ENCODE measurements around the gene MORC2. TPM values are rescaled to one million over a fixed set of nuclear protein-coding genes. Genes with fewer than 3 reads are reported as not detected.
A peak's percentile ranks its signal among the peaks of the same experiment; 100 is the strongest.

MORC2 gene
- total and polyA plus RNA-seq, 9 of the 15 experiments (the other 6 are each of a cell fraction or from before 2014, with no cell fraction given) = 3.3 to 34.7 (median 16.7) TPM

DNA sequence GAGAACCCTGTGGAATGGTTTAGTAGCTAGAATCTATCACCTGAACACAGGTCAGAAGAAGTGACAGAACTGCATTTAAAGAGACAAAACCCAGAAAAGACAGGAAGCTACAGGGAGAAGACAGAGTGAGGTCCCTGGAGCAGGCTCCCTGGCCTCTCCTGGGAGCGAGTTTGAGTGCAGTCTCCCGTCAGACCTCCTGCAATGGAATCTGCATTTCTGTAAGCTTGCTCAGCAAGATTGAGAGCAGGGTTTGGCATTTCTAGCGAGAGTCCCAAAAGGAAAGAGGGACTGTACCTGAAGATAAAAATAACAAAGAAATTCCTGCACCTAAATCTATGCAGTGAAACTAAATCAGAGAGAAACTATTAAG lies 74.2 kb downstream of the MORC2 start:
- H3K27ac ChIP-seq (ENCODE audit: extremely low read depth, low read depth, low read length) = no peak overlapping the region
- no peaks in the 10 kb centered on the region for H4K20me1 ChIP-seq (replicated peaks; ENCODE audit: control insufficient read depth, insufficient read depth, low read length)
- no peak overlapping the region for H3K4me2 ChIP-seq (ENCODE audit: insufficient read depth, low read length)
- TF ChIP-seq SAFB (IDR thresholded peaks at IDR 0.05; ENCODE audit: borderline replicate concordance, low read depth, low read length) (no peak), MYC (IDR thresholded peaks at IDR 0.05; ENCODE audit: low read depth, low read length) (no peak), MYC (CRISPR knock-in tag; IDR thresholded peaks at IDR 0.05; ENCODE audit: borderline replicate concordance, low read depth) (no peak), MAZ (CRISPR knock-in tag; conservative IDR thresholded peaks at IDR 0.05 in 1 of 2, IDR thresholded peaks at IDR 0.05 in 1 of 2) (no peak), MCM2 (IDR thresholded peaks at IDR 0.05; ENCODE audit: low read depth) (no peak), DMBX1 (CRISPR knock-in tag; IDR thresholded peaks at IDR 0.05; ENCODE audit: borderline replicate concordance) (no peak), ATF1 (CRISPR knock-in tag; IDR thresholded peaks at IDR 0.05) (no peak), ATF1 (tag; IDR thresholded peaks at IDR 0.05) (no peak), PHF20 (IDR thresholded peaks at IDR 0.05; ENCODE audit: partially characterized antibody) (no peak)
- TF ChIP-seq, protein P1, sequence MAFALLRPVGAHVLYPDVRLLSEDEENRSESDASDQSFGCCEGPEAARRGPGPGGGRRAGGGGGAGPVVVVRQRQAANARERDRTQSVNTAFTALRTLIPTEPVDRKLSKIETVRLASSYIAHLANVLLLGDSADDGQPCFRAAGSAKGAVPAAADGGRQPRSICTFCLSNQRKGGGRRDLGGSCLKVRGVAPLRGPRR (CRISPR knock-in tag; IDR thresholded peaks at IDR 0.05) = no peak
- H3K36me3 ChIP-seq (ENCODE audit: control insufficient read depth, insufficient read depth, low read length) = peaks cover 64% of the 10 kb centered on the region; the same call in 2 of the 3 replicates
- FAIRE-seq (no peak), DNase-seq (ENCODE audit: extremely low read depth in 1 of 4, low spot score in 3 of 4) (peak in 1 of 4 experiments; percentile 1), ATAC-seq (no peak)
- H3K9me3 ChIP-seq (replicated peaks; ENCODE audit: control insufficient read depth, insufficient read depth, low read depth, low read length) = no peaks in the 10 kb centered on the region
- H3K4me1 ChIP-seq (replicated peaks in 1 of 2; ENCODE audit: control insufficient read depth in 2 of 2, insufficient read depth in 2 of 2, low read length in 2 of 2) = peaks cover 0 to 8% of the 10 kb centered on the region in 2 experiments; a peak in 1 of 5 replicates
- intact Hi-C loops (cut with micrococcal nuclease) = no loop called here
- no peaks in the 10 kb centered on the region for H3K27me3 ChIP-seq (ENCODE audit: control insufficient read depth in 2 of 2, insufficient read depth in 2 of 2, low read length in 2 of 2)
- no TSS peak for BruUV-seq (replicated peaks)
- 95% methylated on average over 3 of the region's 3 CpGs for WGBS (ENCODE audit: insufficient coverage, low coverage, missing lambda C conversion rate)
- no peak overlapping the region for H3K4me3 ChIP-seq
- no peak overlapping the region for H2AFZ ChIP-seq (ENCODE audit: low read depth, low read length)
- ChIA-PET POLR2A (interaction anchor here (0.6 to 0.7 kb wide), 2 partner anchors 10 to 231 kb away, joined by 3 read pairs; no protein-coding TSS in a partner anchor), CTCF (ENCODE audit: low intra/inter-chr PET ratio) (no interaction called here)
- in situ Hi-C loops (cut with MboI) = no loop called here
- no peak overlapping the region for H3K9ac ChIP-seq (ENCODE audit: insufficient read depth in 1 of 2, low read depth in 2 of 2, low read length in 2 of 2)
- no peaks in the 10 kb centered on the region for H3K9me1 ChIP-seq (ENCODE audit: control insufficient read depth, insufficient read depth, low read length)
- no peaks in the 10 kb centered on the region for H3K79me2 ChIP-seq (ENCODE audit: control insufficient read depth, insufficient read depth, low read length)

Measured in K562 (cell line).